Astrocyte of the cerebellum (primary cell): ENCODE measurements around the gene IMMP2L.

ENCODE experiments used
- DNase-seq: peaks from one replicate; pipeline ENCODE4 v3.0.0-alpha.2; 2011; ENCODE audit warnings: low read depth
- H3K4me3 ChIP-seq: 2 replicates; pipeline ENCODE4 v1.5.1; 2011; ENCODE audit warnings: mild to moderate bottlenecking, low read depth, low read length, moderate library complexity
- CTCF ChIP-seq: IDR thresholded peaks from 2 replicates; pipeline ENCODE4 v1.5.1; 2012; ENCODE audit warnings: low read length, low read depth, moderate library complexity, mild to moderate bottlenecking; ENCODE audit errors: missing control alignments
- in situ Hi-C: cut with HindIII; loops from 2 replicates; pipeline ENCODE4 v1.10.0; 2017; ENCODE audit warnings: low sequenced_read_pairs

IMMP2L gene

GRCh38 chr7:110885474-110885873, 676.8 kb downstream of the IMMP2L start:
- in situ Hi-C loops = no loop called here
- no peak for DNase-seq
- TF ChIP-seq CTCF = no peak
- no peak overlapping the region for H3K4me3 ChIP-seq

GRCh38 chr7:110881721-110882120, 680.6 kb downstream of the IMMP2L start:
- in situ Hi-C loops = no loop called here
- no peak overlapping the region for H3K4me3 ChIP-seq
- no peak for DNase-seq
- TF ChIP-seq CTCF = no peak

- DNase-seq = no peak
- in situ Hi-C loops = no loop called here
- TF ChIP-seq CTCF = no peak
- no peak overlapping the region for H3K4me3 ChIP-seq
These were observed 681.3 kb downstream of the IMMP2L start for GRCh38 chr7:110880971-110881370.

- no peak for TF ChIP-seq CTCF
- in situ Hi-C loops = no loop called here
These were observed 685.3 kb downstream of the IMMP2L start for GRCh38 chr7:110877016-110877415.

GRCh38 chr7:110875346-110875745, 686.9 kb downstream of the IMMP2L start:
- in situ Hi-C loops = no loop called here
- TF ChIP-seq CTCF = no peak

More at GRCh38 chr7:110877016-110877415, 685.3 kb downstream of the IMMP2L start:
- H3K4me3 ChIP-seq = no peak overlapping the region
- DNase-seq = no peak

GRCh38 chr7:110871856-110872255, 690.4 kb downstream of the IMMP2L start:
- no peak for DNase-seq
- H3K4me3 ChIP-seq = no peak overlapping the region
- TF ChIP-seq CTCF = no peak
- in situ Hi-C loops = no loop called here

More at GRCh38 chr7:110875346-110875745, 686.9 kb downstream of the IMMP2L start:
- no peak overlapping the region for H3K4me3 ChIP-seq
- no peak for DNase-seq

- no peak for TF ChIP-seq CTCF
- in situ Hi-C loops = no loop called here
- DNase-seq = no peak
- H3K4me3 ChIP-seq = no peak overlapping the region
These were observed 691.4 kb downstream of the IMMP2L start for GRCh38 chr7:110870926-110871325.
